A673 (cell line): ENCODE data around the gene CACNG4.

Source experiments
- EZH2 ChIP-seq: fragments of 200-600 bp; sonication (generic); IDR thresholded peaks from 2 replicates; pipeline ENCODE4 v1.6.1; 2017; ENCODE audit warnings: borderline replicate concordance, low read depth, mild to moderate bottlenecking, mixed read lengths, antibody characterized with exemption, low read length; ENCODE audit not compliant: poor library complexity, severe bottlenecking
- TF ChIP-seq, protein P1 (sequence below): fragments of 300-800, 200-600 bp; sonication (generic); conservative IDR thresholded peaks from 2 replicates; pipeline ENCODE4 v1.5.1; 2017; ENCODE audit warnings: low read depth, mild to moderate bottlenecking, antibody characterized with exemption, low read length, moderate library complexity, mixed read lengths

DNA sequence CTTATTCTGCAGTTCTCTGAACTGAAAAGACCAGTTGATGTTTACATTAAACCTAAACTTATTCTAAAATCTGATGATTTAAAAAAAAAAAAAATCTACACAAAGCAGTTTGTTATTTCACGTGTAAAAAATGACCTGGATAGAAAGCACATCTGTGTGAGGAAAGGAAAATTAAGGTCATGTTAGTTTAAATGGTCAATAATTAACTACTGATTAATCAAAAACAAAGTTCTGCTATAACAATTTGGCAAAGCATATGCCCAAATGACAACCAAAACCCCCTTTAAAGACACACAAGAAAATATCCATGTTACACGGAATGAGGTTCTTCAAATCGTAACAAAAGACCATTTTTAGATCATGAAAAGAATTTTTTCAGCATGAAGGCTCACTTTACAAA lies 110.3 kb downstream of the CACNG4 start:
- TF ChIP-seq, protein P1, sequence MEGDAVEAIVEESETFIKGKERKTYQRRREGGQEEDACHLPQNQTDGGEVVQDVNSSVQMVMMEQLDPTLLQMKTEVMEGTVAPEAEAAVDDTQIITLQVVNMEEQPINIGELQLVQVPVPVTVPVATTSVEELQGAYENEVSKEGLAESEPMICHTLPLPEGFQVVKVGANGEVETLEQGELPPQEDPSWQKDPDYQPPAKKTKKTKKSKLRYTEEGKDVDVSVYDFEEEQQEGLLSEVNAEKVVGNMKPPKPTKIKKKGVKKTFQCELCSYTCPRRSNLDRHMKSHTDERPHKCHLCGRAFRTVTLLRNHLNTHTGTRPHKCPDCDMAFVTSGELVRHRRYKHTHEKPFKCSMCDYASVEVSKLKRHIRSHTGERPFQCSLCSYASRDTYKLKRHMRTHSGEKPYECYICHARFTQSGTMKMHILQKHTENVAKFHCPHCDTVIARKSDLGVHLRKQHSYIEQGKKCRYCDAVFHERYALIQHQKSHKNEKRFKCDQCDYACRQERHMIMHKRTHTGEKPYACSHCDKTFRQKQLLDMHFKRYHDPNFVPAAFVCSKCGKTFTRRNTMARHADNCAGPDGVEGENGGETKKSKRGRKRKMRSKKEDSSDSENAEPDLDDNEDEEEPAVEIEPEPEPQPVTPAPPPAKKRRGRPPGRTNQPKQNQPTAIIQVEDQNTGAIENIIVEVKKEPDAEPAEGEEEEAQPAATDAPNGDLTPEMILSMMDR: no peak
- no peak for TF ChIP-seq EZH2
